Retinal pigment epithelial cell (primary cell): ENCODE results near the gene TPBGL.
"Not testable (repeated sequence)": the region's sequence is repeated elsewhere in the genome, so short reads cannot be mapped to it uniquely, and the experiment has no call there.

Experiments used
- DNase-seq: peaks from one replicate; pipeline ENCODE4 v3.0.0-alpha.2; 2010; ENCODE audit warnings: low read depth
- H3K4me3 ChIP-seq: 2 replicates; pipeline ENCODE4 v1.5.1; 2011; ENCODE audit warnings: mild to moderate bottlenecking, low read length, control low read depth, moderate library complexity
- CTCF ChIP-seq: conservative IDR thresholded peaks from 2 replicates; pipeline ENCODE4 v1.5.1; 2011; ENCODE audit warnings: low read depth, low read length, control low read depth, inconsistent platforms

The TPBGL gene

GRCh38 chr11:75271730-75272129 lies 31.2 kb downstream of the TPBGL start:
- no peak for DNase-seq
- TF ChIP-seq CTCF: no peak
- H3K4me3 ChIP-seq: no peak overlapping the region

- no peak for TF ChIP-seq CTCF
These were observed 31.8 kb downstream of the TPBGL start for GRCh38 chr11:75272391-75272790.

GRCh38 chr11:75272821-75273301 lies 32.3 kb downstream of the TPBGL start:
- no peak overlapping the region for H3K4me3 ChIP-seq
- DNase-seq: no peak
- no peak for TF ChIP-seq CTCF

More at GRCh38 chr11:75272391-75272790, 31.8 kb downstream of the TPBGL start:
- no peak for DNase-seq
- H3K4me3 ChIP-seq: no peak overlapping the region

- no peak overlapping the region for H3K4me3 ChIP-seq
- no peak for DNase-seq
- no peak for TF ChIP-seq CTCF
These were observed 33.1 kb downstream of the TPBGL start for GRCh38 chr11:75273411-75274391.

GRCh38 chr11:75274716-75275115 lies 34.1 kb downstream of the TPBGL start:
- not testable (repeated sequence) for H3K4me3 ChIP-seq, DNase-seq

GRCh38 chr11:75275581-75275980 lies 35.0 kb downstream of the TPBGL start:
- TF ChIP-seq CTCF: no peak
- no peak for DNase-seq
- H3K4me3 ChIP-seq: no peak overlapping the region

- no peak overlapping the region for H3K4me3 ChIP-seq
- DNase-seq: no peak
- TF ChIP-seq CTCF: no peak
These were observed 35.6 kb downstream of the TPBGL start for GRCh38 chr11:75276186-75276585.
